Stimulated activated CD4-positive, alpha-beta T cell treated with anti-CD3 and anti-CD28 coated beads, Interleukin-15, amount 100 ng/mL, for 24 hours (primary cell): Measurements from ENCODE around the gene CTBP2.
"Not testable (repeated sequence)": the region's sequence is repeated elsewhere in the genome, so short reads cannot be mapped to it uniquely, and the experiment has no call there.

Experiments
- DNase-seq: peaks from one replicate; pipeline ENCODE4 v3.0.0-alpha.2; 2020

CTBP2 gene

DNA sequence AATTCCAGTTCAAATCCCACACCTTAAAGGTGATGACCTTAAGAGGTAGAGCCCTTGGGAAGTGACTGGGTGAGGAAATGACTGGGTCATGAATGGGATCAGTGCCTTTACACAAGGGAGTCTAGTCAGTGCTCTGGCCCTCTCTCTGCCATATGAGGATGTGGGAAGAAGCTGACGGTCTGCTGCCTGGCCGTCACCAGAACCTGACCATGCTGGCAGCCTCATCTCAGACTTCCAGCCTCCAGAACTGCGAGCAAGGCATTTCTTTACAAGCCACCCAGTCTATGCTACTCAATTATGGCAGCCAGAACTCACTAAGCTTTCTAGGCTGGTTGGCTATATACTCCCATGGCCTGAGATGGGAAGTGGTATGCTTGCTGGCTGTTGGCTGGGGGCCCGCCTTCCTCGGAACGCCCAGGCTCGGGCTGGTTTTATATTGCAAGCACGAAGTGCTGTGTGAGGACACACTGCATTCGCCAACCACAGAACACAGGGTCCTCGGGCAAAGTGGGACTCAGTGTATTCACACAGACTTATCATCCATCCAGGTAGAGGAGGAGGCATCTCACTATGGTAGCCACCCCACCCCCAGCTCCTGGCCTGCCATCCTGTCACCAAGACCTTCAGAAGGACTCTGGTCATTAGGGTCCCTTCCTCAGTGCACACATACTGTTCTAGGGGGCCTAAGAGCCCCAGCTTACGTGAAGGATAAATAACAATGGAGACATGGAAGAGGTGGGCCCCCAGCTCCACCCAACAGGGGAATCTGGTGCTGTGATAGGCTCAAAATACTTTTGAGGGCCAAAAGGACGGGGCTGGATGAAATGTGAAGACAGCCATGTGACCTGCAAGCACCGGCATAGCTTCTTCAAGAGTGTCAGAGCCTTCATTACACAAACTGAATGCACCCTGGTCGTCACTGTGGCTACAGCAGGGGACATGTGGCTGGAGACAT is 169.4 kb downstream of the CTBP2 start:
- no peak for DNase-seq

DNA sequence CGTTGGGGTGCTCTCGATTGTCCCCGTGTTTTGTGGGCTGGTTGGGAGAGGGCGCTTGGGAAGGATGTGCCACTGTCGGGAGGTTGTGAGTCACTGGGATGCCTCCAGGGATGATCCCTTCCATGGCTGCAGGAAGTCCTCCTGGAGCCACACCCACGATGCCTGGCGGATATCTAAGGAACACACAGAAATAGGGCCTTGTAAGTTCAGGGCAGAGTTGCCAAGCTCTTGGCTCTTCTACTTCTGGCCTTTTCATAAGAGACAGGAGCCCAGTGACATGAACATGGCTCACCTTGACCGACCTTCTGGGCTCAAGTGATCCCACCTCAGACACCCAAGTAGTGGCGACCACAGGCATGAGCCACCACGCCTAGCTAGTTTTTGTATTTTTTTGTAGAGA is 170.8 kb downstream of the CTBP2 start:
- no peak for DNase-seq

DNA sequence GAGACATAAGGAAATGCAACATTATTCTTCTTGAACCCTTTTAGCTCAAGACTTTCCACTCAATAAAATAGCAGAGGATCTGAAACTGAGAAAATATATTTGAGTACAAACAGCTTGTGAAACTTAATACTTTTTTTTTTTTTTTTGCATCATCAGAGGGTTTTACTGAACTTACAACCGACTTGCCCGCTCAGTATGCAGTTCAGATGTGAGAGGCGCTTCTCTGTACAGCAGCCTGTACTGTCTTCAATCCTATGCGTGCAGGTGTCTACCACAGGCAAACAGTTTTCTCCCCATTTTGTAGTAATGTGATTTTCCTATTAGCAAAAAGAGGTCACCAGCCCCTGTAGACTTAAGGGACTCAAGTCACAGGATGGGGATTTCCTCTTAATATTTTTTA is 171.6 kb downstream of the CTBP2 start:
- not testable (repeated sequence) for DNase-seq

DNA sequence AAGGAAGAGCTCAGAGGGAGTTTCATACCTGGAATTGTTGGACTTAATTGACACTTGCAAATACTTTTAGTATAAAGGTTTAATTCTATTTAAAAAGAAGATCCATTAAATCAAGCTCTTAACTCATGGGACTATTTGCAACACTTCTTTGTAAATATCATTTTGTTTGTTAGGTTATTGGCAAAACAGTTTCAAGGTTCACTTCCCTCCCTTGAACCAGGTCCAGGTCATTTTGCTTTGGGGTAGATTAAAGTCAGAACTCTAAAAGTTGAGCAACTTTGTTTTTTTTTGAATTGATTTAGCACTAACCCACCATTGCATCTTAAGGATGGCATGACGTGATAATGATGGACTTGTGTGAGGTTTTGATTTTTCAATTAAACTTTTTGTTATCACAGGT is 172.6 kb downstream of the CTBP2 start:
- no peak for DNase-seq

DNA sequence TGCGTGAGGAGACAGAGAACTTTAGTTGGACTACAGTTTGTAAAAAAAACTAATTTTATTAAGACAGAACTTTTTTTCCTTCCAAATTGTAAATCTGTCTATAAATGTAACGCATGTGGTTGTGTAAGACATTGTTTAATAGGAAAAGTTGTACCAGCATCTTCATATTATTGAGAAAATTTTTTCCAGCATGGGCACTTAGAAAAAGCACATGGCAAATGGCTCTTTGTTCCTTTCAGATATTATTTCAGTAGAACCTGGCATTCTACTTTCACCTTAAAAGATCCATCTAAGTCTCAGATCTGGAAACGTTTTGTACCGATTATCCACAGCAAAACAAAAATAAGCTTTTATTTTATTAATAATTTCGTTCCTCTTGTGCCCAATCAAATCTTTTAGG is 175.2 kb downstream of the CTBP2 start:
- DNase-seq, result no peak

DNA sequence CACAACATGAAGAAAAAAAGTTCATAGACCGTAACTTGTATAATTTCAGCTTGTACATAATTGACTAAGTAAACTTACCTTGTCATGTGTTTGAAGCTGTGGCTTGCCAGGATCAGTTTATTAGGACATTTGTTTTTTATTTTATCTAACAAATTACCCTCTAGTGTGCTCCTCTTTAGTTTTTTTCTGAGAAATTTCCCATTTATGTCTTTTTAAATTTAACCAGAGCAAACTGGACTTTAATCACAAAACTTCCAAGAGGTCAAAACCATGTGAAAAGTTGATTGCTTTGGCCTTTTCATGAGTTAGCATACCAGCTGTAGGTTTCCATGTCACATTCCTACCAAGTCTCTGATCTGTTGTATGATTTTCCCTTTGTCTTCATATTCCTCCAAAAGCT is 176.0 kb downstream of the CTBP2 start:
- no peak for DNase-seq

DNA sequence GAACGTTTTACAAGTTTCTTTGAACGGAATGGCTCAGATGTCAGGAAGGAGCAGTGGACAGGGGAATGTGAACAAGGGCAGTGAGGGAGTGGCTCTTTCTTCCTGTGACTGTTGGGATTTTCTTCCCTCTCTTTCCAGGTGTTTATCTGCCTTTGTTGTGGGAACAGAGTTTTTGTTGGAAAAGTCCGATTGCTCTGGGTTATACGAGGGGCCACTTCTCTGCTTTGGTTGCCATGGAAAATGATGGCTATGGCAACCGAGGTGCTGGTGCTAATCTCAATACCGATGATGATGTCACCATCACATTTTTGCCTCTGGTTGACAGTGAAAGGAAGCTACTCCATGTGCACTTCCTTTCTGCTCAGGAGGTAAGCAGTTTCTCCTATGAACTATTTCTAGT is 177.0 kb downstream of the CTBP2 start:
- no peak for DNase-seq

DNA sequence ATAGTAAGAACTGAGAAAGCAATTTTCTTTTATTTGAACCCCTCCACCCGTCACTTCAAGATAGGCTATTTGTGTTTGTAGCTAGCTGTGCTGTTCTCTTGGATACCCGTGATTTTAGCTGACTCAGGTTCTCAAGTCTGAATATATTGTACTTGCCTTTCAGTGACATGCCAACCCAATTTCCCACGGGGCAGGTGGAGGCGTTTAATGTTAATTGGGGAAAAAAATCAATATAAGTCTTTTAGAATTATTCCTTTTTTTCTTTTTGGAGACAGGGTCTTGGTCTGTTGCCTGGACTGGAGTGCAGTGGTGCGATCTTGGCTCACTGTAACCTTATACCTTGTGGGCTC is 182.0 kb downstream of the CTBP2 start:
- no peak for DNase-seq

DNA sequence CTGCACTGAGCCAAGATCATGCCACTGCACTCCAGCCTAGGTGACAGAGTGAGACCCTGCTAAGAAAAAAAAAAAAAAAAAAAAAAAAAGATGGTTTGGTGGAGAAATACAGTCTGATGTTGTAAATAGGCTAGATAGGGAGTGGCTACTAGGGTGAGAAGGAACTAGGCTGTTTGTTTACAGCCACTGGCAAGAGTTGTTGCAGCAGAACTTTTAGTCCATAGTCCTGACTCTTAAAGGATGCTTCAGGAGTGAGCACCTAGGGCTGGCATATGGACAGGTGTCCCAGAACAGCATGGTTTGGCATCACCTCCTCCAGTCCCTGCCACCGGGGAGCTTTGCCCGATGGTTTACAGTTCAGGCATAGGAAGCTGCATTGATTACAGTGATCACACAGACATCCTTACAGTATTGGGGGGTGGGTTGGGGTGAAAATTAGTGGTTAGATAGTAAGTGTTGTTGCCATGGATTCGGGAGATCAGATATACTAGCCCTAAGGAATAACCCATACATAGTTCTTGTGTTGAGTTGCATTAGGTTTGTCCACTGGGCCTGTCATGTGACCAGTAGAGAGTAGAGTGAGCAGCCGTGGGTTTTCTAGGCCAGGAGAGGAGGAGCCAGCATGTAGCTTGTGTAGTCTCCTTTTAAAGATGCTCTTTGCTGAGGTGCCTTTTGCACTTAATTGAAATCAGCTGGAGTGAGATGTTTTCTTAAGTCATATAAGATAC is 182.6 kb downstream of the CTBP2 start:
- no peak for DNase-seq

DNA sequence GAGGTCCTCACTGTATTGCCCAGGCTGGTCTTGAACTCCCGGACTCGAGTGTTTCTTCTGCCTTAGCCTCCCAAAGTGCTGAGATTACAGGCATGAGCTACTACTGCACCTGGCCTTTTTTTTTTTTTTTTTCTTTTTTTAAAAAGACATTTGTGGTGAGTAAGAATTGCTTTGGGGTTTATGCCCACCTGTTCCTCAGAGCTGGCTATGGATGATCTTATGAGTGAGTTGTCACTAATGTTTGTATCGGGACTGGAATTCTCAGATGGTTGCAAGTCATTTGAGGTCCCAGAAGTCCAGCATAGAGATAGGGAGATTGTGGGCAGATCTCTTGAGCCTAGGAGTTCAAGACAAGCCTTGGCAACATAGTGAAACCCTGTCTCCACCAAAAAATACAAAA is 183.2 kb downstream of the CTBP2 start:
- DNase-seq, result no peak

DNA sequence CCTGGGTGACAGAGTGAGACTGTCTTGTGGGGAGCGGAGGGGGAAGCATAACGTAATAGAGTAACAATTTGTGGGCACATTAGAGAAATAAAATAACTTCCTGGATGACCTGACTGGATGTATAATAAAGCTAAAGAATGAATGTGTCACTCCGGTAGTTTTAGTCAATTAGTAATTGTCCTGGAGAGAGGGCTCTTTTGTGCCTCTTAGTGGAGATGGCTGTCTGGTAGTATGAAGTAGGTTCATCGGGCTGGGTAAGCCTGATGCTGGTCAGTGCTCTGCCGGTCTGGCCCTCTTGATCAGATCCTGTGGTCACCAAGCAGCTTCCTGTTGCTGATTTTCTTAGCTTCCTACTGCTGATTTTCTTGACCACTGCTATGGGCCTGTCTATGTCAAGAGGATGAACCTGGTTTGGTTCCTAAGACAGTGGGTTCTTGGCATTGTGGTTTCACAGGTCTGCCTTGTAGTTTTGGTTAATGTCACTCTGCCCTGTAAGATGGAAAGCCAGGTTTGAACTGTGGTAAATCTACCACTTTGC is 184.3 kb downstream of the CTBP2 start:
- DNase-seq, result no peak

DNA sequence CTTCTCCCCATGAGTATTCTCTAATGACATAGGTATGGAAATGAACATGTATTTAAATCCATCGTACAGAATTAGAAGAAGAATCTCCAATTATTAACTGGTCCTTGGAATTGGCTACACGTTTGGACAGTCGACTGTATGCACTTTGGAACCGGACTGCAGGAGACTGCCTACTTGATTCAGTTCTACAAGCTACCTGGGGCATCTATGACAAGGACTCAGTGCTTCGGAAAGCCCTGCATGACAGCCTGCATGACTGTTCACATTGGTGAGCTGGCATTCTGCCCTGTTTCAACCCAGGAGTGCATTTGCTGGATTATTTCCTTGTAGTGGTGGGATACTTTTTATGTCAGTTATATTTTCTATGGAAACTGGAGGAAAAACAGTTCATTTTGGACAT is 186.2 kb downstream of the CTBP2 start:
- DNase-seq, result no peak

DNA sequence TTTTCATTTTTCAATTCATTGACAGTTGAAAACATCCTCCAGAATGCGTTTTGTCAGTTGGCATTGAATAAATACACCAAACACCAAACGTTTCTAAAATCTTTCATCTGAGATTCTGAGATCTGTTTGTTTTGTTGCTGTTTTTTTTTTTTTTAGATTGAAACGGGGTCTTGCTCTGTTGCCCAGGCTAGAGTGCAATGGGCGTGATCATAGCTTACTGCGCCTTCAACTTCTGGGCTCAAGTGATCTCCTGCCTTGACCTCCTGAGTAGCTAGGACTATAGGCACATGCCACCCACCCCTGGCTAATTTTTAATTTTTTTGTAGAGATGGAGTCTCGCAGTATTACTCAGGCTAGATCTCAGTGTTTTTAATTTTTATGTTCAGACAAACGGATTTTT is 187.7 kb downstream of the CTBP2 start:
- DNase-seq, result no peak

DNA sequence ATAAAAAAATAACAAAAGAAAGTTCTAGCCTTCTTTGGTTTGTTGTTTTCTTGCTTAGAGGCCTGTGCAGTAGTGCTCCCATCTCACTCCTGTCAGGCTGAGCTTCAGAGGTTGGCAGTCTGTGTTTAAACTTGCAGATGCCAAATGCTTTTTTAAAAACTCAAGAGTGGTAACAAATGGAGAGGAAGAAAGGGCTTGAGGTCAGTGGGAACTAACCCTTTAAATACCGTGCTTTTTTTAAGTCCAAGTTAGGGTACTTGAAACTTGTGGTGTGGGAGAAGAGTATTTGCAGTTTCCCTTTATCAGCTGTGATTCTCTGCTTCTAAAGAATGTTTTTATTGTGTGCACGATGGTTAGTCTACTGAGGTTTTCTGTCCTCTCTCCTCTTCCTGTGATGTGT is 189.1 kb downstream of the CTBP2 start:
- no peak for DNase-seq

DNA sequence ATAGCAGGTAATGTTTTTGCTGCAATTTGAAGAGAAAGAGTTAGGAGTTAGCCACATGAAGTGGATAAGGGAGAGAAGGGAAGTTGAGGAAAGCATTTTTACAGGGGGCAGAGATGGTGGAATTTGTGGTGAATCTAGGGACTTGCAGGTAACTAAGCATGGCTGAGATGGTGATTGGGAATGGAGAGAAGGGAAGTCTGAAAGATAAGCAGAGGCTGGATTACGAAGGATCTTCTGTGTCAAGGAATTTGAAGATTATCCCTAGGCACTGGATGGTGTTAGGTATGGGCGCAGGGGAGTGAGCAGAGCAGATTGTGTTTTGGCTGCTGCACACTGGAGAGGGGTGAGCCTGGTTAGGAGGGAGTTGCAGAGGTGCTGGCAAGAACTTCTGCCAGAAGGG is 193.1 kb downstream of the CTBP2 start:
- no peak for DNase-seq

DNA sequence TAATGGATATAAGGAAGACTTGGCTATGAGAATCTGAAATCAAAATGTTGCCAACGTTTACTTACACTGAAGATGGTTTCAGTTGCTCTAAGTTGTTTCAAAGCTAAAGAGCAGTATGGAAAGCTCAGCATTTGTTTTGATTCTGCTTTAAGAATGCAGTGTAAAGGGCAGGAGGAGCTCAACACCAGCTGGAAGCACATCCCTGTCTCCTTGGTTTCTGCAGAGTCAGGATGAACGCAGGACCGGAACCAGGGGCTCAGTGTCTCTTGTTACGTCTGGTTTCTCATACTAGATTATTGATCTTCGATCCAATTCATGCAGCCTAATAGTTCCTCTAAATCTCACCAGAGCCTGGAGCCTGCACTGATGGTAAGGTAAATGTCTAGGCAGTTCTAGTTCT is 194.4 kb downstream of the CTBP2 start:
- DNase-seq, result no peak

DNA sequence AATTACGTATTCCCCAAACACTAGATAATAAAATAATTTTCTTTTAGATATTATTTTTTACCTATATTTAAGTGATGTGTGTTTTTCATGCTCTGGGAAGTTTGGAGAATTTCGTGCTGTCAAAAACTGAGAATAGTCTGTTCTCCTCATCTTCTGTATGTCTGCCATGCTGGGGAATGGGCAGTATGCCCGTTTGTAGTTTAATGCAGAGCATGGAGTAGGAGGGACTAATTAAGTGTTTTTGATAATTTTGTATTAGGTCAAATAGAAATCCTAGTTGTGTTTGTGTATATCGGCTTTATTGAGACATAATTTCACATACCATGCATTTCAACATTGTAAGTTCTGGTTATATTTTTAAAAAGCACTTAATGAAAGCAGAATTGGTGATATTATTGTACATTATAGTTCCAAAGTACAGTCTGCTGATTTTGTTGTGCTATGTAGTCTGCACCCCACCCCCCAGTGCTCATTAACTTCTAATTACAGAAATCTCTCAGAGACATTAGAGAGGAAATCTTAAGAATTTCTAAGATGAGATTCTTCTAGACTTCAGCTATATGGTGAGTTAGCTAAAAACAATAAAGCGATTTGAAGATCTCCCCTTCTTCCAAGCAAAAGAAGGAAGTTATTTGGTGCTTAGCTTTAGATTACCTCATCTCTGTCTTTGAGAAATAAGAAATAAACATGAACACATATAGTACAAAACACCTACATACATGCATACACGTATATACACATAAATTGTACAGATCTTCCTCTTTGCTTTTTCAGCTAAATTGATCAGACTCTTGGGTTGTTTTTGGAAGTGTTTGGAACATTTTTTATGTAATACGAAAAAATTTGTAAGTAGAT is 196.3 kb downstream of the CTBP2 start:
- DNase-seq, result no peak

DNA sequence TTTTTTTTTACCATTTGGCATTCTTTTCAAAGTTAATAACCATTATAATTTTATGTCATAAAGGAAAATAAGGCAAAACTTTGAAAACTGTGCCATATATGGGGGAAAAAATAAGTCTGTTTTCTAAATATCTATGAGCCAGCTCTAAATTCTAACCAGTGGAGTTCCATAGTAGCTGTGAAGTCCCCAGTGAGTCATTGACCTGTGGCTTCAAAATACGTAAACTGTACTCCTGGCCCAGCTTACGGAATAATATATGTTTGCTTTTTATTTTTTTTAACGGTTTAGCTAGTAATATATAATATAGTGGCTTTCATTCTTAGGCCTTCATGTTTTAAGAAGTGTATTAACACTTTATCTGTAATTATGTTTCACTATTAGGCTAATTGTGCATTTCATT is 197.9 kb downstream of the CTBP2 start:
- DNase-seq, result no peak

DNA sequence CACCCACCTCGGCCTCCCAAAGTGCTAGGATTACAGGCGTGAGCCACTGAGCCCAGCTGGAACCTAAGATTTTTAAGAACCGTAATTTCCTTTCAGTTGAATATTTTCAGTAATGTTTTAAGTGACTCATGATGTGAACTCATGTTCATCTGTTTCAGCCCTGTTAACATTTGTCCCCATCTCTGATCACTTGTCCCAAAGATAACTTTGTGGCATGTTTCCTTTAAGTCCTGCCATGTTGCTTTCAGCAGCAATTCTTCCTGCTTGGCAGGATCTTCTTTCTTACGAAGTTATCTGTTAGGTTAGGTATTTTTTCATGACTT is 199.2 kb downstream of the CTBP2 start:
- no peak for DNase-seq

DNA sequence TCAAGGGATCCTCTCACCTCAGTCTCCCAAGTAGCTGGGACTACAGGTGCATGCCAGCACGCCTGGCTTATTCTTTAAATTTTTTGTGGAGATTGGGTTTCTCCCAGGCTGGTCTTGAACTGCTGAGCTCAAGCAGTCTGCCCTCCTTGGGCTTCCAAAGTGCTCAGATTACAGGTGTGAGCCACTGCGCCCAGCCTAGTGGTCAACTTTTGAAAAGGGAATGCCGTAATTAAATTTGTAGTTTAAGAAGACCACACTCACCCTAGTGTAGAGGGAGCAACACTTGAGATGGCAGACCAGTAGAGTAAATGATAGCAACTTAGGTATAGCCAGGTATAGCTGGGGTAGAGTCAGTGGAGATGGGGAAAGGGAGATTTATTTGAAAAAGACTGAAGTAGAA is 200.8 kb downstream of the CTBP2 start:
- DNase-seq, result no peak

DNA sequence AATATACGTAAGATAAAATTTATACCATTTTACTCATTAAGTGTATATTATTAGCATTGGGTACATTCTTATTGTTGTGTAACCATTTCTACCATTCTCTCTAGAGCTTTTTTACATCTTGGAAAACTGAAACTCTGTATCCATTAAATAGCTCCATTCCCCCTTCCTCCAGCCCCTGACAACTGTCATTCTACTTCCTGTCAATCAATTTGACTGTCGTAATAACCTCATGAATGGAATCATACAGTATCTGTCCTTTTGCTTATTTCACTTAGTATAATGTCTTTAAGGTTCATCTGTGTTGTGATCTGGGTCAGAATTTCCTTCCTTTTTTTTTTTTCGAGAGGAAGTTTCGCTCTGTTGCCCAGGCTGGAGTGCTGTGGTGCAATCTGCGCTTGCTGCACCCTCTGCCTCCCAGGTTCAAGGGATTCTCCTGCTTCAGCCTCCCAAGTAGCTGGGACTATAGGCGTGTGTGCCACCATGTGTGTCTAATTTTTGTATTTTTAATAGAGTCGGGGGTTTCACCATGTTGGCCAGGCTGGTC is 202.9 kb downstream of the CTBP2 start:
- DNase-seq, result no peak

DNA sequence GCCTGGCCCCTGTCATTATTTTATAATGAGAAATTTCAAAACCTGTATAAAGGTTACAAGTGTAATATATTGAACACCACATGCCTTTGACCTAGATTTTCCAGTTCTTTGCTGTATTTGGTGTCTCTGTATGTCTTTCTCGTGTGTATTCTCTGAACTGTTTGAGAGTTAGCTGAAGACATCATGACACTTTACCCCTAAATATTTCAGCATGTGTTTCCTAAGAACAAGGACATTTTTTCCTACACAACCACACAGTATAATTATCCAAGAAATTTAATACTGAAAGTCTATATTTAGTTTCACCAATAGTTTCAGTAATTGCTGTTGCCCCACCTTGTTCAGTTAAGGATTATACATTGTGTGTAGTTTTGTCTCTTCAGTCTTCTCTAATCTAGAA is 203.6 kb downstream of the CTBP2 start:
- no peak for DNase-seq

DNA sequence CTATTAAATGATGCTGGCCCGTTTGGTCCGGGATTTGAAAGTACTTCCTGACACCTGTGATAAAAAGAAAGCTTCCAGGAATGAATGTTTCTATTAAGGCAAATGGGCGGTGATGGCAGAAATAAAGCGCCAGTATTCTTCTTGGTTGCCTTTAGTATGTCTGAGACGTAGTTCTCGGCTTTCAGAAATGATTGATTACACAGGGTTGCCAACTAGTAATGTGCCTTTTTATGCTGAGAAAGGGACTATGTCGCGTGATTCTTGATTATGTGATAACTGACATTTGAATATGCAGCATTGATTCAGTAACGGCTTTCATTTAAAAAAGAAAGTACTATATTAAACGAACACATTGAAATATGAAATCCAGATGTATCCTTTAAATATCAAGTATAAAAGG is 204.5 kb downstream of the CTBP2 start:
- DNase-seq, result no peak
